Measurements from ENCODE around the gene LDLRAD3. TPM values are rescaled to one million over a fixed set of nuclear protein-coding genes. Genes with fewer than 3 reads are reported as not detected.

Gene LDLRAD3
- total RNA-seq, 2 experiments from 2014 or later = 0.22 to 0.59 TPM

DNA sequence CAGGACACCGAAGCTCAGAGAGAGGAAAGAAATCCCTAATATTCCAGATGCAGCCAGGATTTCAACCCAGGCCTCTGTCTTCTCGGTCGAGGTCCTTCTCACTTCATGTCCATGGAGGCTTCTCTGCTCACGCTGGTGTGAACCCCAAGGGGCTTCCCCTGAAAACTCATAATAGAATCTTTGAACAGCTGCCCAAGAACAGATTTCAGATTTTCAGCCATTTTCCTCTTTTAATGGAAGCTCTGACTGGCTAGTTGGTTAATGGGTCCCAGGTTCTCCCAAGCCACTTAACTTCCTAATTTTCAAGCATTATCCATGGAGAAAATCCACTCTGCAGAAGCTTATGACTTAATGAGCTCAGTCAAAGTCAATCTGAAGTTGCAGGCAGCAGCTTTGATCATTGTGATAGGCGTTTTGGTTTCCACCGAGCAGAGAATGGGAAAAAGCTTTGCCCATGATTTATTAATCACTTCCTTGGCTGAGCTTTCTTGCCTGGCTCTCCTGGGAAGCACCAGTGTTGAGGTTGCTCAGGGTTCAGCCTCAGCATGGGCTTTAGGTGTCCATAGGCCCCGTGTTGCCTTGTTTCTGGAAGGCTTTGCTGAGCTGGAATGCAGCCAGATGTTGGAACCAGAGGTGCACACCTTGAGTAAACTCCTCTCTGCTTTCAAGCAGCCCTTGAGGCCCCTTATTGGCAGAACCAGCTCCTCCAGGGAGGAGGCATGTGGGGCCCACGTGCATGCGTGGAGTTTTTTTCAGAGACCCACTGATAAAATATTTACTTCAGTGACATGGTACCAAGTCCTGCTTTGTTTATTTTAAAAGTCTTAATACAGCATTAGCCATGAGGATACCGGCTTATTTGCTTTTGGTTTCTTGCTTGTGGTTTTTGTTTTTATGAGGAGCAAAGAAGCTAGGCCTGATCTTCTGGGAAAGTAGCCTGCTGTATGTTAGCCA lies 25.5 kb downstream of the LDLRAD3 start:
- Mint-ChIP-seq H3K27me3 (peaks cover 2% of the 10 kb centered on the region), H3K4me3 (no peak overlapping the region), H3K36me3 (ENCODE audit: low read depth) (no peaks in the 10 kb centered on the region), H3K27ac (no peak overlapping the region), H3K9me3 (peaks cover 2% of the 10 kb centered on the region), H3K4me1 (ENCODE audit: low read depth) (no peaks in the 10 kb centered on the region)
- no peak for ATAC-seq
- intact Hi-C loops (cut with micrococcal nuclease) = no loop called here
- POLR2A ChIA-PET = no interaction called here
- DNase-seq = no peak
- no peak for TF ChIP-seq CTCF (IDR thresholded peaks at IDR 0.05)
- CTCF ChIA-PET = interaction anchor here (0.6 to 0.8 kb wide), 2 partner anchors 106 to 354 kb away, joined by 3 read pairs; no protein-coding TSS in a partner anchor

- ChIA-PET CTCF (no interaction called here), POLR2A (no interaction called here)
- Mint-ChIP-seq H3K36me3 (ENCODE audit: low read depth) (no peaks in the 10 kb centered on the region), H3K4me3 (no peak overlapping the region), H3K27me3 (peaks cover 2% of the 10 kb centered on the region), H3K27ac (no peak overlapping the region), H3K9me3 (peaks cover 2% of the 10 kb centered on the region), H3K4me1 (ENCODE audit: low read depth) (no peaks in the 10 kb centered on the region)
- ATAC-seq (no peak), DNase-seq (no peak)
- intact Hi-C loops (cut with micrococcal nuclease) = no loop called here
- TF ChIP-seq CTCF (IDR thresholded peaks at IDR 0.05) = no peak
Measured at GRCh38 chr11:35970445-35970844, 26.6 kb downstream of the LDLRAD3 start.

DNA sequence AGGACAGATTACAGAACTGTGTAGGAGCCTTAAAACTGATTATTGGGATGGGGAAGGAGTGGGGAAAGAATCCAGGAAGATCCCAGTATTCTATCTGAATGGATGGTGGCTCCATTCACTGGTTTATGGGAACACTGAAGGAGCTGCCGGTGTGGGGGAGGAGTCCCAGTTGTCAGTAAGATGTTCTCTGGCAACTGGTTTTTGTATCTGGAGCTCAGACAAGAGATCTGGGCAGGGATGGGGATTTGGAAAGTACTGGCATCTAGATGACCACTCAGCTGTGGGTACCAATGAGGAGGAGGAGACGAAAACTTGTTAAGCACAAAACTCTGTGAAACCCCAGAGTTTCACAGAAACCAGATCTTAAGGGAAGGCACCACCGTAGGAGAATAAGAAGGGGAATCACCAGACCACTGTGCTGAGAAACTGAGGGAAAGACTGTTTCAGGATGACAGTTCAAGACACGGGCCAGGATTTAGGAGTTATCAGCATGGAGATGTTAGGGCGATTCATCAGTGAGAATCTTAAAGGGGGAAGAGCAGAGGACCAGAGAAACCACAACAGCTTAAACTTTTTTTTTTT lies 28.1 kb downstream of the LDLRAD3 start:
- no peak overlapping the region for H3K4me3 Mint-ChIP-seq
- no peak for TF ChIP-seq CTCF (IDR thresholded peaks at IDR 0.05)
- H3K4me1 Mint-ChIP-seq (ENCODE audit: low read depth) = no peaks in the 10 kb centered on the region
- H3K27ac Mint-ChIP-seq = no peak overlapping the region
- DNase-seq = no peak
- peaks cover 2% of the 10 kb centered on the region for H3K9me3 Mint-ChIP-seq
- intact Hi-C loops (cut with micrococcal nuclease) = no loop called here
- ChIA-PET POLR2A (no interaction called here), CTCF (no interaction called here)
- no peak for ATAC-seq
- H3K36me3 Mint-ChIP-seq (ENCODE audit: low read depth) = no peaks in the 10 kb centered on the region
- H3K27me3 Mint-ChIP-seq = peaks cover 5% of the 10 kb centered on the region

GRCh38 chr11:35974882-35975589 lies 31.2 kb downstream of the LDLRAD3 start:
- intact Hi-C loops (cut with micrococcal nuclease) = no loop called here
- no peak for TF ChIP-seq CTCF (IDR thresholded peaks at IDR 0.05)
- Mint-ChIP-seq H3K27me3 (peaks cover 5% of the 10 kb centered on the region), H3K27ac (no peak overlapping the region), H3K9me3 (peaks cover 2% of the 10 kb centered on the region), H3K36me3 (ENCODE audit: low read depth) (no peaks in the 10 kb centered on the region), H3K4me1 (ENCODE audit: low read depth) (no peaks in the 10 kb centered on the region), H3K4me3 (no peak overlapping the region)
- DNase-seq (no peak), ATAC-seq (no peak)
- POLR2A ChIA-PET = no interaction called here
- CTCF ChIA-PET = no interaction called here

All from activated CD8-positive, alpha-beta T cell treated with anti-CD3 and anti-CD28 coated beads for 36 hours (primary cell).